A549 (cell line): Measurements from ENCODE around the gene AIG1. TPM values are rescaled to one million over a fixed set of nuclear protein-coding genes. Genes with fewer than 3 reads are reported as not detected.

Experiments used
- ATAC-seq, 2 experiments: fragments of 200-7000 bp in 1 of 2; fragments of >200 bp in 1 of 2; cut with Nextera tagmentation in 1 of 2; cut with Tn5 transposase in 1 of 2; 3 replicates each; pipeline versions ENCODE4 v1.8.0 to v1.9.1; 2018 to 2020; ENCODE audit warnings: mild to moderate bottlenecking in 1 of 2, moderate library complexity in 1 of 2
- CTCF ChIA-PET: fragments of 300-600 bp; sonication (Branson Sonifier 250); formaldehyde crosslinking; extraction: SDS; loops from one replicate; lab custom pipeline; 2021; ENCODE audit warnings: antibody characterized with exemption, inconsistent platforms; lab: Yijun Ruan, JAX
- POLR2A ChIA-PET: fragments of 350-600 bp; formaldehyde crosslinking; extraction: SDS; loops from one replicate; lab custom pipeline; 2021; ENCODE audit warnings: antibody characterized with exemption, inconsistent platforms; lab: Yijun Ruan, JAX
- DNase-seq, 2 experiments: peaks; one replicate each; pipeline versions ENCODE4 v3.0.0 to v3.0.0-alpha.2; 2011 to 2016; ENCODE audit warnings: low read depth in 1 of 2, low spot score in 1 of 2
- FAIRE-seq: peaks from 2 replicates; lab custom pipeline; 2011; peaks lifted over from hg19 to GRCh38; lab: Jason Lieb, UNC
- H3K27ac ChIP-seq, 2 experiments: fragments of >200 bp; sonication (Bioruptor Twin); formaldehyde crosslinking; 3 replicates each; pipeline ENCODE4 v1.5.1; 2016 to 2017
- H3K4me1 ChIP-seq: fragments of >200 bp; sonication (Bioruptor Twin); formaldehyde crosslinking; 3 replicates; pipeline ENCODE4 v1.6.1; 2016
- H3K4me2 ChIP-seq: fragments of >200 bp; sonication (Bioruptor Twin); formaldehyde crosslinking; 3 replicates; pipeline ENCODE4 v1.6.1; 2016
- H3K4me3 ChIP-seq: fragments of >200 bp; sonication (Bioruptor Twin); formaldehyde crosslinking; 3 replicates; pipeline ENCODE4 v1.5.1; 2016
- H3K9me3 ChIP-seq: fragments of >200 bp; sonication (Bioruptor Twin); formaldehyde crosslinking; 3 replicates; pipeline ENCODE4 v1.6.1; 2016
- BHLHE40 ChIP-seq: IDR thresholded peaks from 2 replicates; pipeline ENCODE4 v1.6.1; 2012; ENCODE audit warnings: low read depth, low read length, inconsistent platforms
- CBX2 ChIP-seq: fragments of 200-600 bp; sonication (generic); IDR thresholded peaks from 2 replicates; pipeline ENCODE4 v1.6.1; 2016; ENCODE audit warnings: low read depth, mild to moderate bottlenecking, borderline replicate concordance
- CBX8 ChIP-seq: fragments of 200-600 bp; sonication (generic); IDR thresholded peaks from 2 replicates; pipeline ENCODE4 v1.6.1; 2016
- FOSB ChIP-seq: fragments of 250-450 bp; sonication (Bioruptor Pico); IDR thresholded peaks from 2 replicates; pipeline ENCODE4 v1.5.0; 2020; ENCODE audit warnings: mild to moderate bottlenecking, moderate library complexity
- HDAC2 ChIP-seq: fragments of 200-600 bp; sonication (generic); IDR thresholded peaks from 2 replicates; pipeline ENCODE4 v1.6.1; 2016
- HEYL ChIP-seq: fragments of 250-450 bp; sonication (Bioruptor Pico); IDR thresholded peaks from 2 replicates; pipeline ENCODE4 v1.8.0; 2021; ENCODE audit warnings: mild to moderate bottlenecking, moderate library complexity
- HOXA7 ChIP-seq: fragments of 250-450 bp; sonication (Bioruptor Pico); IDR thresholded peaks from 2 replicates; pipeline ENCODE4 v1.5.0; 2020; ENCODE audit warnings: mild to moderate bottlenecking, moderate library complexity
- HOXB13 ChIP-seq: fragments of 250-450 bp; sonication (Bioruptor Pico); IDR thresholded peaks from 2 replicates; pipeline ENCODE4 v1.5.0; 2020; ENCODE audit warnings: low read depth, mild to moderate bottlenecking, moderate library complexity
- KDM1A ChIP-seq: fragments of 200-600 bp; sonication (generic); IDR thresholded peaks from 2 replicates; pipeline ENCODE4 v1.6.1; 2016; ENCODE audit warnings: low read depth, mild to moderate bottlenecking
- MAFK ChIP-seq: fragments of 450-650 bp; IDR thresholded peaks from 2 replicates; pipeline ENCODE4 v1.6.1; 2014; ENCODE audit not compliant: partially characterized antibody
- MYC ChIP-seq: IDR thresholded peaks from 2 replicates; pipeline ENCODE4 v1.6.1; 2012; ENCODE audit warnings: mild to moderate bottlenecking, inconsistent platforms, low read length, improper control_type of control experiment, borderline replicate concordance
- NFE2L2 ChIP-seq: fragments of 150-350 bp; conservative IDR thresholded peaks from 2 replicates; pipeline ENCODE4 v1.6.1; 2014; ENCODE audit warnings: low read length
- PHF8 ChIP-seq: fragments of 200-600 bp; sonication (generic); IDR thresholded peaks from 2 replicates; pipeline ENCODE4 v1.6.1; 2016; ENCODE audit warnings: low read depth, mild to moderate bottlenecking, antibody characterized with exemption, moderate library complexity, borderline replicate concordance
- POLR2AphosphoS2 ChIP-seq: conservative IDR thresholded peaks from 2 replicates; pipeline ENCODE4 v1.6.1; 2012; ENCODE audit warnings: low read length, improper control_type of control experiment, inconsistent platforms
- RAD21 ChIP-seq, 2 experiments: fragments of >200 bp in 1 of 2; sonication (Bioruptor Twin) in 1 of 2; formaldehyde crosslinking in 1 of 2; IDR thresholded peaks in 1 of 2; conservative IDR thresholded peaks in 1 of 2; 2 replicates in 1 of 2; 3 replicates in 1 of 2; pipeline ENCODE4 v1.6.1; 2012 to 2018; ENCODE audit warnings: inconsistent platforms in 1 of 2
- RCOR1 ChIP-seq: fragments of 150-350 bp; IDR thresholded peaks from 2 replicates; pipeline ENCODE4 v1.6.1; 2014; ENCODE audit warnings: antibody characterized with exemption, low read length, low read depth
- SREBF2 ChIP-seq: fragments of 450-650 bp; IDR thresholded peaks from 2 replicates; pipeline ENCODE4 v1.6.1; 2014; ENCODE audit warnings: mild to moderate bottlenecking, moderate library complexity
- TFCP2L1 ChIP-seq: fragments of 250-450 bp; sonication (Bioruptor Pico); IDR thresholded peaks from 2 replicates; pipeline ENCODE4 v1.5.0; 2021; ENCODE audit warnings: mild to moderate bottlenecking
- TP53 ChIP-seq: fragments of 250-450 bp; sonication (Bioruptor Pico); IDR thresholded peaks from 2 replicates; pipeline ENCODE4 v1.5.0; 2021; ENCODE audit warnings: mild to moderate bottlenecking, moderate library complexity
- ZNF302 ChIP-seq: fragments of 250-450 bp; sonication (Bioruptor Pico); IDR thresholded peaks from 2 replicates; pipeline ENCODE4 v1.9.0; 2021; ENCODE audit warnings: inconsistent platforms, mild to moderate bottlenecking, moderate library complexity
- WGBS: methylation state at CpG from one replicate; pipeline ENCODE4 v1.1.6; 2017; ENCODE audit errors: missing lambda C conversion rate; 5-methylcytosine and 5-hydroxymethylcytosine counted together
- polyA plus RNA-seq, 4 experiments: library from polyadenylated mRNA; depleted of rRNA in 3 of 4; stranded (reverse); fragments of >200 nt; fragmentation: RNase III in 1 of 4; extraction: RNeasy Plus Mini Kit Qiagen cat#74134 plus additional on column Dnase treatment in 1 of 4; gene quantifications; 2 replicates in 3 of 4; 3 replicates in 1 of 4; pipeline ENCODE4 v1.2.3, GENCODE V29; 2011 to 2017
- TF ChIP-seq, protein P1 (sequence below): fragments of 200-600 bp; sonication (generic); IDR thresholded peaks from 2 replicates; pipeline ENCODE4 v1.6.1; 2016; ENCODE audit warnings: antibody characterized with exemption, mild to moderate bottlenecking, moderate library complexity
- TF ChIP-seq, protein P2 (sequence below): fragments of 250-450 bp; sonication (Bioruptor Pico); IDR thresholded peaks from 2 replicates; pipeline ENCODE4 v1.5.0; 2021; ENCODE audit warnings: mild to moderate bottlenecking, moderate library complexity, borderline replicate concordance
- TF ChIP-seq, protein P3 (sequence below): fragments of >200 bp; sonication (Bioruptor Twin); formaldehyde crosslinking; IDR thresholded peaks from 3 replicates; pipeline ENCODE4 v1.6.1; 2016

Gene AIG1
- polyA plus RNA-seq, 2 of the 4 experiments (the other 2 are of a cell fraction), result 29.5 to 38.3 TPM

DNA sequence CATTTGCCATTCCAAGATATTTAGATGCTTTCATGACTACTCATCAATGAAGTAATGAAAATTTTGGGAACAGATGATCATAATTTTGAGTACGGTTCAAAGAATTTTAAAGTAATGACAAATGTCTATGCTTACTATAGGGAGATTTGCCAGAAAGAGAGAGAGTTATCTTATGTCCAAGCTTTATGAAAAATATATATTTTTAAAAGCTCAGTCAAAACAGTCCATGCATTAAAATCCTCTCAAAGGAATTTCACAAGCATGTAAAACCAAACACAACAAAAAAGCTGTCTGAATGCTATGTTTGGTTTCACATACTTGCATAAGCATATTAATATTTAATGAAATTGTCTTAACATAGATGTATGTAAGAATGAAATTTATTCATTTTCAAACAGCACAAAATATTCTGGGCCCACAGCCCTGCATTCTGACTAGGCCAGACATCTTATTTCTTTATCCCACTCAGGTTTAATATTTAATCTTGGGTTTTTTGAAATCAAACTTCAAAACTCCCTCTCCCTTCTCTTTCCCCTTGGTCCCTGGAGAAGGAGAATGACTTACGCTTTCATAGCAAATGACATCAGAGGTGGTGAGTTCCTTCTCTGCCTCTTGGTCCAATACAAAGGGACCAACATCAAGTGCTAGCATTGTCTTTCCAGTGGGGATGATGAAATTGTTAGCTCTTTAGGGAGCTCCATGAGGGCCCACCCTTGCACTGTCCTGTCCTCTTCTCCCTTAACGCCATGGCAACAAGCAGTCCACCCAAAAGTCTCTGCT lies 295.6 kb downstream of the AIG1 start:
- no peak overlapping the region for H3K4me2 ChIP-seq
- H3K4me1 ChIP-seq, result no peaks in the 10 kb centered on the region
- CTCF ChIA-PET, result no interaction called here
- 0 out of 3 replicates have a peak, but pooled peaks cover 3% of the 10 kb centered on the region for H3K9me3 ChIP-seq
- WGBS, result 34% methylated on average over 3 of the region's 3 CpGs
- no peak for DNase-seq
- H3K27ac ChIP-seq, result no peak overlapping the region
- TF ChIP-seq HOXB13 (CRISPR knock-in tag), result no peak
- TF ChIP-seq KDM1A, result no peak
- TF ChIP-seq TFCP2L1 (CRISPR knock-in tag), result no peak
- no peak for TF ChIP-seq HOXA7 (CRISPR knock-in tag)
- TF ChIP-seq HDAC2, result no peak
- no peak for TF ChIP-seq NFE2L2
- TF ChIP-seq, protein P1, sequence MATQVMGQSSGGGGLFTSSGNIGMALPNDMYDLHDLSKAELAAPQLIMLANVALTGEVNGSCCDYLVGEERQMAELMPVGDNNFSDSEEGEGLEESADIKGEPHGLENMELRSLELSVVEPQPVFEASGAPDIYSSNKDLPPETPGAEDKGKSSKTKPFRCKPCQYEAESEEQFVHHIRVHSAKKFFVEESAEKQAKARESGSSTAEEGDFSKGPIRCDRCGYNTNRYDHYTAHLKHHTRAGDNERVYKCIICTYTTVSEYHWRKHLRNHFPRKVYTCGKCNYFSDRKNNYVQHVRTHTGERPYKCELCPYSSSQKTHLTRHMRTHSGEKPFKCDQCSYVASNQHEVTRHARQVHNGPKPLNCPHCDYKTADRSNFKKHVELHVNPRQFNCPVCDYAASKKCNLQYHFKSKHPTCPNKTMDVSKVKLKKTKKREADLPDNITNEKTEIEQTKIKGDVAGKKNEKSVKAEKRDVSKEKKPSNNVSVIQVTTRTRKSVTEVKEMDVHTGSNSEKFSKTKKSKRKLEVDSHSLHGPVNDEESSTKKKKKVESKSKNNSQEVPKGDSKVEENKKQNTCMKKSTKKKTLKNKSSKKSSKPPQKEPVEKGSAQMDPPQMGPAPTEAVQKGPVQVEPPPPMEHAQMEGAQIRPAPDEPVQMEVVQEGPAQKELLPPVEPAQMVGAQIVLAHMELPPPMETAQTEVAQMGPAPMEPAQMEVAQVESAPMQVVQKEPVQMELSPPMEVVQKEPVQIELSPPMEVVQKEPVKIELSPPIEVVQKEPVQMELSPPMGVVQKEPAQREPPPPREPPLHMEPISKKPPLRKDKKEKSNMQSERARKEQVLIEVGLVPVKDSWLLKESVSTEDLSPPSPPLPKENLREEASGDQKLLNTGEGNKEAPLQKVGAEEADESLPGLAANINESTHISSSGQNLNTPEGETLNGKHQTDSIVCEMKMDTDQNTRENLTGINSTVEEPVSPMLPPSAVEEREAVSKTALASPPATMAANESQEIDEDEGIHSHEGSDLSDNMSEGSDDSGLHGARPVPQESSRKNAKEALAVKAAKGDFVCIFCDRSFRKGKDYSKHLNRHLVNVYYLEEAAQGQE, result no peak
- TF ChIP-seq MAFK, result no peak
- no peak for TF ChIP-seq FOSB (CRISPR knock-in tag)
- TF ChIP-seq MYC, result no peak
- no peak for TF ChIP-seq RAD21 (conservative IDR thresholded peaks at IDR 0.05 in 1 of 2, IDR thresholded peaks at IDR 0.05 in 1 of 2)
- no peak for TF ChIP-seq CBX2
- TF ChIP-seq, protein P2, sequence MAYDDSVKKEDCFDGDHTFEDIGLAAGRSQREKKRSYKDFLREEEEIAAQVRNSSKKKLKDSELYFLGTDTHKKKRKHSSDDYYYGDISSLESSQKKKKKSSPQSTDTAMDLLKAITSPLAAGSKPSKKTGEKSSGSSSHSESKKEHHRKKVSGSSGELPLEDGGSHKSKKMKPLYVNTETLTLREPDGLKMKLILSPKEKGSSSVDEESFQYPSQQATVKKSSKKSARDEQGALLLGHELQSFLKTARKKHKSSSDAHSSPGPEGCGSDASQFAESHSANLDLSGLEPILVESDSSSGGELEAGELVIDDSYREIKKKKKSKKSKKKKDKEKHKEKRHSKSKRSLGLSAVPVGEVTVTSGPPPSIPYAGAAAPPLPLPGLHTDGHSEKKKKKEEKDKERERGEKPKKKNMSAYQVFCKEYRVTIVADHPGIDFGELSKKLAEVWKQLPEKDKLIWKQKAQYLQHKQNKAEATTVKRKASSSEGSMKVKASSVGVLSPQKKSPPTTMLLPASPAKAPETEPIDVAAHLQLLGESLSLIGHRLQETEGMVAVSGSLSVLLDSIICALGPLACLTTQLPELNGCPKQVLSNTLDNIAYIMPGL (CRISPR knock-in tag), result no peak
- no peak for TF ChIP-seq ZNF302 (CRISPR knock-in tag)
- TF ChIP-seq HEYL (CRISPR knock-in tag), result no peak
- no peak for TF ChIP-seq POLR2AphosphoS2
- TF ChIP-seq CBX8, result no peak
- no peak for ATAC-seq
- no peak overlapping the region for H3K4me3 ChIP-seq
- FAIRE-seq, result no peak
- POLR2A ChIA-PET, result no interaction called here

DNA sequence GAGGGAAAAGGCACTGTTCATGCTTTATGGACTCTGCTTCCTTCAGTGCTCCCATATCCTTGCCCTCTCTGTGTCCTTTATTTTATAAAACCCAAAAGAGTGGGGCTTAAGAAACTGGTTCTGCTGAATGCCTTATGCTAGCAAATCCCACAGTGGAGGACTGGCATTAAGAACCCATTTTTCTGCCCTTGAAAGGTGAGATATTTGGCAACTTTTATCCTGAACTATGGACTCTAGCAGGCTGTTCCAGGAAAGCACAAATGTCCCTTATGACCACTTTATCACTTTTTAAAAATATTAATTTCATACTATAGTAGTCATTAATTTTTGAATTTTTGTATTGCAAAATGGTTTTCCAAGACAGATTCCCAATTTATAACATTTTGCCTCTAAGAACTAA lies 296.5 kb downstream of the AIG1 start:
- TF ChIP-seq SREBF2 (no peak), CBX8 (no peak), BHLHE40 (no peak), NFE2L2 (no peak), RCOR1 (no peak), RAD21 (conservative IDR thresholded peaks at IDR 0.05 in 1 of 2, IDR thresholded peaks at IDR 0.05 in 1 of 2) (no peak), PHF8 (no peak), TP53 (CRISPR knock-in tag) (no peak)
- TF ChIP-seq, protein P3, sequence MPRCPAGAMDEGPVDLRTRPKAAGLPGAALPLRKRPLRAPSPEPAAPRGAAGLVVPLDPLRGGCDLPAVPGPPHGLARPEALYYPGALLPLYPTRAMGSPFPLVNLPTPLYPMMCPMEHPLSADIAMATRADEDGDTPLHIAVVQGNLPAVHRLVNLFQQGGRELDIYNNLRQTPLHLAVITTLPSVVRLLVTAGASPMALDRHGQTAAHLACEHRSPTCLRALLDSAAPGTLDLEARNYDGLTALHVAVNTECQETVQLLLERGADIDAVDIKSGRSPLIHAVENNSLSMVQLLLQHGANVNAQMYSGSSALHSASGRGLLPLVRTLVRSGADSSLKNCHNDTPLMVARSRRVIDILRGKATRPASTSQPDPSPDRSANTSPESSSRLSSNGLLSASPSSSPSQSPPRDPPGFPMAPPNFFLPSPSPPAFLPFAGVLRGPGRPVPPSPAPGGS, result no peak
- Histone ChIP-seq H3K4me1 (no peaks in the 10 kb centered on the region), H3K4me3 (no peak overlapping the region), H3K27ac (no peak overlapping the region), H3K4me2 (no peak overlapping the region), H3K9me3 (0 out of 3 replicates have a peak, but pooled peaks cover 3% of the 10 kb centered on the region)
- ATAC-seq (no peak), FAIRE-seq (no peak), DNase-seq (no peak)
- ChIA-PET POLR2A (no interaction called here), CTCF (no interaction called here)
